Measurements from ENCODE around the gene MAP1LC3B. TPM values are rescaled to one million over a fixed set of nuclear protein-coding genes. Genes with fewer than 3 reads are reported as not detected.

MAP1LC3B gene
- total RNA-seq, 1 donor from 2014 or later: 141 TPM

DNA sequence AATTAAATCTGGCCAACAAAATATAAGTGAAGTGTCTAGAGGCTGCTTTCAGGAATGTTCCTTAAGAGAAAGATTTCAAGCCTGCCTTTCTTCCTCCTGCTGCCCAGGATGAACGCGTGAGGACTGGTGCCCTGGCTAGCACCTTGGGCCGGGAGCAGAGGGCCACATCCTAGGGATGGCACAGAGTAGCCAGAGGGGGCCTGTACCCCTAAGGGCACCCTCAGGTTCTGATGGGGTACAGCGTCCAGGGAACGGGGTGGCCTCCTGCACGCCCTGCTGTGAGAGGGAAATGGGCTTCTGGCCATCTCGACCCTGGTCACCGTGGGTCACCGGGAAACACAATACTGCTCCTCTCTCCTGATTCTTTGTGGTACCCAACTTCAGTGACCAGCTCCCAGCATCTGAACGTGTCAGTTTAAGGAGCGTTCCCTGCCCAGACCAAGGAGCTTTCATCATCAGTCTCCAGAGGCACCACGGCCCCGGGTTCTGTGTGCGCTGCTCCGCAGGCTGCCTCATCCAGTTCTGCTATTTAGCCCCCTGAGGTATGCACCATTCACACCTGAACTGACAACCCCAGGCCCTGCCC is 40.3 kb downstream of the MAP1LC3B start:
- no peak overlapping the region for H3K4me3 Mint-ChIP-seq (ENCODE audit: unreplicated experiment)
- no peak for DNase-seq (ENCODE audit: extremely low spot score, unreplicated experiment)
- peak overlapping the region; percentile 76 for H3K27ac Mint-ChIP-seq (ENCODE audit: unreplicated experiment)

DNA sequence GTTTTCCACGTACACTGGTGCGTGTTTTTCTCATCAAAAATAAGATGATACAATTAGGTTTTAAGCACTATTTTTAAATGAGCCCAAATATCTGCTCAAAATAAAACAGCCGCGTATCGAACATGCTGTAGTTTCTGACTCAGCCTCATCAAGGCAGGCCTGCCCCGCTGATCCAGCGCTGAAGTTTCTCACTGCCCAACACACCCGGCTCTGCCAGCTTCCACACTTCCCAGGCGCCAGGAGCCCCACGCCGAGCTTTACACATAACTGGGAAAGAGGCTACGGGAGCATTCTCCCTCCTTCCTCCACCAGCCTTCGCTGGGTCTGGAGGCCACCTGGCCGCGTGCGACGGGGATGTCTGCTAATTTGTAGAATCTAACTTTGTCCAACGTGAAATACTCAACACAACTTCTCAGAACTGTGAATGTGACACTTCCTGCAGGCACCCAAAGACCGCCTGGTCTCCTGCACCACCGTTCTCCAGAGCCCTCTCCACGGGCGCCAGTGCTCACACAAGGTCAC is 42.1 kb downstream of the MAP1LC3B start:
- peaks cover 39% of the 10 kb centered on the region for H3K4me1 Mint-ChIP-seq (ENCODE audit: unreplicated experiment)
- DNase-seq (ENCODE audit: extremely low spot score, unreplicated experiment): no peak
- no peaks in the 10 kb centered on the region for H3K9me3 Mint-ChIP-seq (ENCODE audit: unreplicated experiment)
- no peak overlapping the region for H3K4me3 Mint-ChIP-seq (ENCODE audit: unreplicated experiment)
- TF ChIP-seq, protein P1, sequence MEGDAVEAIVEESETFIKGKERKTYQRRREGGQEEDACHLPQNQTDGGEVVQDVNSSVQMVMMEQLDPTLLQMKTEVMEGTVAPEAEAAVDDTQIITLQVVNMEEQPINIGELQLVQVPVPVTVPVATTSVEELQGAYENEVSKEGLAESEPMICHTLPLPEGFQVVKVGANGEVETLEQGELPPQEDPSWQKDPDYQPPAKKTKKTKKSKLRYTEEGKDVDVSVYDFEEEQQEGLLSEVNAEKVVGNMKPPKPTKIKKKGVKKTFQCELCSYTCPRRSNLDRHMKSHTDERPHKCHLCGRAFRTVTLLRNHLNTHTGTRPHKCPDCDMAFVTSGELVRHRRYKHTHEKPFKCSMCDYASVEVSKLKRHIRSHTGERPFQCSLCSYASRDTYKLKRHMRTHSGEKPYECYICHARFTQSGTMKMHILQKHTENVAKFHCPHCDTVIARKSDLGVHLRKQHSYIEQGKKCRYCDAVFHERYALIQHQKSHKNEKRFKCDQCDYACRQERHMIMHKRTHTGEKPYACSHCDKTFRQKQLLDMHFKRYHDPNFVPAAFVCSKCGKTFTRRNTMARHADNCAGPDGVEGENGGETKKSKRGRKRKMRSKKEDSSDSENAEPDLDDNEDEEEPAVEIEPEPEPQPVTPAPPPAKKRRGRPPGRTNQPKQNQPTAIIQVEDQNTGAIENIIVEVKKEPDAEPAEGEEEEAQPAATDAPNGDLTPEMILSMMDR (IDR thresholded peaks at IDR 0.05): no peak
- no peak overlapping the region for H3K27ac Mint-ChIP-seq (ENCODE audit: unreplicated experiment)
- H3K36me3 Mint-ChIP-seq (ENCODE audit: unreplicated experiment): peaks cover 9% of the 10 kb centered on the region
- H3K27me3 Mint-ChIP-seq (ENCODE audit: unreplicated experiment): no peaks in the 10 kb centered on the region

More for the DNA sequence above, 40.3 kb downstream of the MAP1LC3B start:
- Mint-ChIP-seq H3K27me3 (ENCODE audit: unreplicated experiment) (no peaks in the 10 kb centered on the region), H3K4me1 (ENCODE audit: unreplicated experiment) (peaks cover 38% of the 10 kb centered on the region), H3K9me3 (ENCODE audit: unreplicated experiment) (no peaks in the 10 kb centered on the region), H3K36me3 (ENCODE audit: unreplicated experiment) (peaks cover 16% of the 10 kb centered on the region)
- TF ChIP-seq, protein P1 (IDR thresholded peaks at IDR 0.05): no peak

DNA sequence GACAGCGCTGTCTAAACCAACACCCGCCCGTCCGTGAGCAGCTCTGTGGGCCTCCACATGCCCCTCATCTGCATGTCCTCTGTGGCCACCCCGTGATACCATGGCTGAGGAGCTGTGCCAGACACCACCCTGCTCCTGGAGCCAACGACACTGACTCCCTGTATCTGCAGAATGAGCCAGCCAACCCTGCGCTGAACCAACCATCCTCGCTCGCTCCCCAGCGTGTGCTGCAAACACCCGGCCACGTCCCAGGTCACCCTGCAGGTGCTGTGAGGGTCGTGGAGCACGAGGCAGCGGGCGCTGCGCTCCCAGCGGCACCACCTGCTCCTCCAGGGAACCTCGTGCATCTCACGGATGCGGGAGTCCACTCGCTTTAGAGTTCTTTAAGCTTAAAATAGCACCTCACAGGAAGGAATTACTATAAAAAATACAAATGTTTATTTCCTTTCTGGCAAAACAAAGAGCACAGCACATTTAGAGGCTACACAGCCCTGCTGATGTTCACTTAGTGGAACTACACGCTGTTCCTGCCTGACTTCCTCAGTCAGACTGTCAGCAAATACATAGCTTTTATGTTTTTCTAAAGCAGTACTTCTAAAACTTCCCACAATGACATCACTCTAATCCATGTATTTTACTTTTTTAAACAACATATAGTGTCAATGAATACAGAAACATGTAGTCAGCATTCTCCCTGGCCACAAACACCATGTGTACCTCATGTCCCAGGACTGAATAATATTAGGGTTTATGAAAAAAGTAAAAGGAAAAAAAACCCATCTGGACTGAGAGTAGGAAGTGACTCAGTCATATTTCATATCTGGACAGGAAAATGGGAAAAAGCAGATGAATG is 43.5 kb downstream of the MAP1LC3B start:
- H3K4me3 Mint-ChIP-seq (ENCODE audit: unreplicated experiment): no peak overlapping the region
- H3K36me3 Mint-ChIP-seq (ENCODE audit: unreplicated experiment): peaks cover 5% of the 10 kb centered on the region
- H3K9me3 Mint-ChIP-seq (ENCODE audit: unreplicated experiment): no peaks in the 10 kb centered on the region
- H3K4me1 Mint-ChIP-seq (ENCODE audit: unreplicated experiment): peaks cover 38% of the 10 kb centered on the region
- H3K27me3 Mint-ChIP-seq (ENCODE audit: unreplicated experiment): no peaks in the 10 kb centered on the region
- TF ChIP-seq, protein P1 (IDR thresholded peaks at IDR 0.05): no peak
- no peak for DNase-seq (ENCODE audit: extremely low spot score, unreplicated experiment)
- H3K27ac Mint-ChIP-seq (ENCODE audit: unreplicated experiment): peak overlapping the region; percentile 78

DNA sequence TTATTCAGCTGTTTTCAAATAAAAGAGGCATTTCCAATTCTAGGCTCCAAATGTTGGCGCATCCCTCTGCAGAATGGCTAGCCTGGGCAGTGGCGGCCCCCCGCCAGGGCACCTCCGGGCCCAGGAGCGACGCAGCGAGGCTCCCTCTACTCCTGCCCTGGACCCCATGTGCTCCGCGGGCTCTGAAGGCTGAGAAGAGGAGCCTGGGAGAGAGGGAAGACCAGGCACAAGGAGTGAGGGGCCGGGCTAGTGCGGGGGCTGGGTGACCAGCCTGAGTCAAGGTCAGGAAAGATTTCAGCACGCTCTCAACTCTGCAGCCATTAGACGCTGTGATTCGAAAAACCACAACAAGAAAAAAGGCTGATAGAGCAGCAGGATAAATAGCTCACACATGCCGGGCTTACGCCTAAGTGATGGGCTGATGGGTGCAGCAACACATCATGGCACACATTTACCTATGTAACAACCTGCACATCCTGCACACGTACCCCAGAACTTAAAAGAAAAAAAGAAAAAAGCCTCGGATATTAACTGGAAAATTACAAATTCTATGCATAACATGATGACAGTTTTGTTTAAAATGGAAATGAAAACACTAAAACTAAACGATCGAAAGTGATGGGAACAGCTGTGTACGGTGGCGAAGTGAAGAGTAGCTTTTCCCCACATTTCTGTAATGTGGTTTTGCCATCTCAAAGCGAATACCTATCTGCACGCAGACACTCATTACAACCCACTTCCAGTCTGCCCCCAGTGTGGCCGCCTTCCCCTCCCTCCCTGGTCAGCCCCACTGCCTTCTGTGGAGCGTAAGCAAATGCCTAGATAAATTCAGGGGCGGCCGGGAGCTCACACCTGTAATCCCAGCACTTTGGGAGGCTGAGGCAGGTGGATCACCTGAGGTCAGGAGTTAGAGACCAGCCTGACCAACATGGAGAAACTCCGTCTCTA is 44.4 kb downstream of the MAP1LC3B start:
- Mint-ChIP-seq H3K9me3 (ENCODE audit: unreplicated experiment) (no peaks in the 10 kb centered on the region), H3K36me3 (ENCODE audit: unreplicated experiment) (peaks cover 7% of the 10 kb centered on the region), H3K27me3 (ENCODE audit: unreplicated experiment) (no peaks in the 10 kb centered on the region), H3K4me1 (ENCODE audit: unreplicated experiment) (peaks cover 37% of the 10 kb centered on the region), H3K4me3 (ENCODE audit: unreplicated experiment) (peak overlapping the region; percentile 44), H3K27ac (ENCODE audit: unreplicated experiment) (peak overlapping the region; percentile 78)
- TF ChIP-seq, protein P1 (IDR thresholded peaks at IDR 0.05): no peak
- DNase-seq (ENCODE audit: extremely low spot score, unreplicated experiment): no peak
